Measurements from ENCODE around the gene SMYD3. TPM values are rescaled to one million over a fixed set of nuclear protein-coding genes. Genes with fewer than 3 reads are reported as not detected.

SMYD3 gene
- polyA plus RNA-seq, 1 donor from 2014 or later = 48.6 TPM

DNA sequence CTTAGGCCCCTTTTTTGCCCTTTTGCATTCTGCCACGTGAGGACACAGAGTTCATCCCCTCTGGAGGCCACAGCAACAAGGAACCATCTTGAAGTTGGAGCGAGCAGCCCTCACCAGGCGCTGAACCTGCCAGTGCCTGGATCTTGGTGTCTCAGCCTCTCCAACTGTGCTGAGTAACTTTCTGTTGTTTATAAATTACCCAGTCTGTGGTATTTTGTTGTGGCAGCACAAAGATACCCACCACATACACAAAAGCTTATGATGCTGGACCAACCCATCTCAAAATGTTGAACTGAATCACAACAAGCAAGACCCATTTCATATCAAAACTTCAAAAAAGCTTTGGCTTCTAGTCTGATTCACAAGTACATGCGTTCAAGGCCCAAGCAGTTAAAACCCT is 702.4 kb downstream of the SMYD3 start:
- Histone ChIP-seq H3K4me3 (ENCODE audit: low read length) (no peak overlapping the region), H3K9ac (ENCODE audit: low read length) (no peak overlapping the region), H3F3A (ENCODE audit: insufficient read depth, low read length, poor library complexity, severe bottlenecking) (no peaks in the 10 kb centered on the region), H3K36me3 (ENCODE audit: insufficient read depth, low read length) (no peaks in the 10 kb centered on the region), H3K4me2 (ENCODE audit: low read length) (no peak overlapping the region), H3K9me3 (ENCODE audit: low read length) (no peaks in the 10 kb centered on the region), H3K27ac (ENCODE audit: low read length) (no peak overlapping the region), H3K79me2 (replicated peaks; ENCODE audit: insufficient read depth, low read length) (no peaks in the 10 kb centered on the region), H3K9me2 (ENCODE audit: insufficient read depth, low read length) (no peaks in the 10 kb centered on the region), H3K27me3 (ENCODE audit: insufficient read depth, low read depth, low read length) (no peaks in the 10 kb centered on the region), H2AFZ (ENCODE audit: low read depth, low read length) (no peak overlapping the region), H4K20me1 (ENCODE audit: insufficient read depth) (no peaks in the 10 kb centered on the region)
- TF ChIP-seq EZH2 (IDR thresholded peaks at IDR 0.05; ENCODE audit: borderline replicate concordance, insufficient read depth, low read length, poor library complexity, severe bottlenecking) = no peak
- TF ChIP-seq, protein P1, sequence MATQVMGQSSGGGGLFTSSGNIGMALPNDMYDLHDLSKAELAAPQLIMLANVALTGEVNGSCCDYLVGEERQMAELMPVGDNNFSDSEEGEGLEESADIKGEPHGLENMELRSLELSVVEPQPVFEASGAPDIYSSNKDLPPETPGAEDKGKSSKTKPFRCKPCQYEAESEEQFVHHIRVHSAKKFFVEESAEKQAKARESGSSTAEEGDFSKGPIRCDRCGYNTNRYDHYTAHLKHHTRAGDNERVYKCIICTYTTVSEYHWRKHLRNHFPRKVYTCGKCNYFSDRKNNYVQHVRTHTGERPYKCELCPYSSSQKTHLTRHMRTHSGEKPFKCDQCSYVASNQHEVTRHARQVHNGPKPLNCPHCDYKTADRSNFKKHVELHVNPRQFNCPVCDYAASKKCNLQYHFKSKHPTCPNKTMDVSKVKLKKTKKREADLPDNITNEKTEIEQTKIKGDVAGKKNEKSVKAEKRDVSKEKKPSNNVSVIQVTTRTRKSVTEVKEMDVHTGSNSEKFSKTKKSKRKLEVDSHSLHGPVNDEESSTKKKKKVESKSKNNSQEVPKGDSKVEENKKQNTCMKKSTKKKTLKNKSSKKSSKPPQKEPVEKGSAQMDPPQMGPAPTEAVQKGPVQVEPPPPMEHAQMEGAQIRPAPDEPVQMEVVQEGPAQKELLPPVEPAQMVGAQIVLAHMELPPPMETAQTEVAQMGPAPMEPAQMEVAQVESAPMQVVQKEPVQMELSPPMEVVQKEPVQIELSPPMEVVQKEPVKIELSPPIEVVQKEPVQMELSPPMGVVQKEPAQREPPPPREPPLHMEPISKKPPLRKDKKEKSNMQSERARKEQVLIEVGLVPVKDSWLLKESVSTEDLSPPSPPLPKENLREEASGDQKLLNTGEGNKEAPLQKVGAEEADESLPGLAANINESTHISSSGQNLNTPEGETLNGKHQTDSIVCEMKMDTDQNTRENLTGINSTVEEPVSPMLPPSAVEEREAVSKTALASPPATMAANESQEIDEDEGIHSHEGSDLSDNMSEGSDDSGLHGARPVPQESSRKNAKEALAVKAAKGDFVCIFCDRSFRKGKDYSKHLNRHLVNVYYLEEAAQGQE (IDR thresholded peaks at IDR 0.05; ENCODE audit: borderline replicate concordance) = no peak
- TF ChIP-seq TAF1 (IDR thresholded peaks at IDR 0.05; ENCODE audit: low read depth) = no peak
- no peak for TF ChIP-seq POLR2AphosphoS5 (IDR thresholded peaks at IDR 0.05)
- TF ChIP-seq, protein P2, sequence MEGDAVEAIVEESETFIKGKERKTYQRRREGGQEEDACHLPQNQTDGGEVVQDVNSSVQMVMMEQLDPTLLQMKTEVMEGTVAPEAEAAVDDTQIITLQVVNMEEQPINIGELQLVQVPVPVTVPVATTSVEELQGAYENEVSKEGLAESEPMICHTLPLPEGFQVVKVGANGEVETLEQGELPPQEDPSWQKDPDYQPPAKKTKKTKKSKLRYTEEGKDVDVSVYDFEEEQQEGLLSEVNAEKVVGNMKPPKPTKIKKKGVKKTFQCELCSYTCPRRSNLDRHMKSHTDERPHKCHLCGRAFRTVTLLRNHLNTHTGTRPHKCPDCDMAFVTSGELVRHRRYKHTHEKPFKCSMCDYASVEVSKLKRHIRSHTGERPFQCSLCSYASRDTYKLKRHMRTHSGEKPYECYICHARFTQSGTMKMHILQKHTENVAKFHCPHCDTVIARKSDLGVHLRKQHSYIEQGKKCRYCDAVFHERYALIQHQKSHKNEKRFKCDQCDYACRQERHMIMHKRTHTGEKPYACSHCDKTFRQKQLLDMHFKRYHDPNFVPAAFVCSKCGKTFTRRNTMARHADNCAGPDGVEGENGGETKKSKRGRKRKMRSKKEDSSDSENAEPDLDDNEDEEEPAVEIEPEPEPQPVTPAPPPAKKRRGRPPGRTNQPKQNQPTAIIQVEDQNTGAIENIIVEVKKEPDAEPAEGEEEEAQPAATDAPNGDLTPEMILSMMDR (IDR thresholded peaks at IDR 0.05; ENCODE audit: poor library complexity, severe bottlenecking) = no peak
- no peak for TF ChIP-seq SMC3 (conservative IDR thresholded peaks at IDR 0.05; ENCODE audit: poor library complexity)
- TF ChIP-seq RAD21 (conservative IDR thresholded peaks at IDR 0.05) = no peak
- TF ChIP-seq EP300 (conservative IDR thresholded peaks at IDR 0.05; ENCODE audit: poor library complexity, severe bottlenecking) = no peak
- TF ChIP-seq MXI1 (conservative IDR thresholded peaks at IDR 0.05; ENCODE audit: poor library complexity, severe bottlenecking) = no peak

DNA sequence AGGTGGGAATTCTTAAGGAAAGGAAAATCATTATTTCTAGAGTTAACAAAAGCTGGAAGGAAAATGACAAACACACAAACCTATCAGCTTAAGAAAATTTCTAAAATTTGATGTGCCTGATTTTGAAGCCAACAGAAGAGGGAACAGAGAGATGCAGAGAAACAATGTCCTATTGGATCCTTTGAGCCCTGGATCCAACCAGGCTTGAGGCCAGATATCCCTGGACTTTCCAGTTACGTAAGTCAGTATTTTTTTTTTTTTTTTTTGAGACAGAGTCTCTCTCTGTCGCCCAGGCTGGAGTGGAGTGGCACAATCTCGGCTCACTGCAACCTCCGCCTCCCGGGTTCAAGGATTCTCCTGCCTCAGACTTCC is 703.4 kb downstream of the SMYD3 start:
- no peaks in the 10 kb centered on the region for H3F3A ChIP-seq (ENCODE audit: insufficient read depth, low read length, poor library complexity, severe bottlenecking)
- TF ChIP-seq, protein P2 (IDR thresholded peaks at IDR 0.05; ENCODE audit: poor library complexity, severe bottlenecking) = no peak
- TF ChIP-seq, protein P1 (IDR thresholded peaks at IDR 0.05; ENCODE audit: borderline replicate concordance) = no peak
- TF ChIP-seq RAD21 (conservative IDR thresholded peaks at IDR 0.05) = no peak
- no peak for TF ChIP-seq MXI1 (conservative IDR thresholded peaks at IDR 0.05; ENCODE audit: poor library complexity, severe bottlenecking)
- no peak for TF ChIP-seq SMC3 (conservative IDR thresholded peaks at IDR 0.05; ENCODE audit: poor library complexity)
- TF ChIP-seq POLR2AphosphoS5 (IDR thresholded peaks at IDR 0.05) = no peak
- TF ChIP-seq TAF1 (IDR thresholded peaks at IDR 0.05; ENCODE audit: low read depth) = no peak
- no peak for TF ChIP-seq EZH2 (IDR thresholded peaks at IDR 0.05; ENCODE audit: borderline replicate concordance, insufficient read depth, low read length, poor library complexity, severe bottlenecking)
- no peak for TF ChIP-seq EP300 (conservative IDR thresholded peaks at IDR 0.05; ENCODE audit: poor library complexity, severe bottlenecking)
- H3K4me2 ChIP-seq (ENCODE audit: low read length) = no peak overlapping the region
- no peaks in the 10 kb centered on the region for H4K20me1 ChIP-seq (ENCODE audit: insufficient read depth)
- H3K27ac ChIP-seq (ENCODE audit: low read length) = no peak overlapping the region
- H3K4me3 ChIP-seq (ENCODE audit: low read length) = no peak overlapping the region
- no peak overlapping the region for H3K9ac ChIP-seq (ENCODE audit: low read length)
- H3K79me2 ChIP-seq (replicated peaks; ENCODE audit: insufficient read depth, low read length) = no peaks in the 10 kb centered on the region
- no peaks in the 10 kb centered on the region for H3K27me3 ChIP-seq (ENCODE audit: insufficient read depth, low read depth, low read length)
- H3K36me3 ChIP-seq (ENCODE audit: insufficient read depth, low read length) = no peaks in the 10 kb centered on the region
- no peak overlapping the region for H2AFZ ChIP-seq (ENCODE audit: low read depth, low read length)
- no peaks in the 10 kb centered on the region for H3K9me2 ChIP-seq (ENCODE audit: insufficient read depth, low read length)
- H3K9me3 ChIP-seq (ENCODE audit: low read length) = no peaks in the 10 kb centered on the region

Measured in neural cell (in vitro differentiated cells).